HCT116 (cell line): ENCODE data around the gene ATF7. TPM values are rescaled to one million over a fixed set of nuclear protein-coding genes. Genes with fewer than 3 reads are reported as not detected.

Source experiments
- ATAC-seq: fragments of 200-7000 bp; cut with Tn5 transposase; 2 replicates; pipeline ENCODE4 v1.9.1; 2020; ENCODE audit warnings: mild to moderate bottlenecking, moderate library complexity
- BruUV-seq: library from RNA; stranded (reverse); fragments of 400-500 nt; replicated peaks from 2 replicates; lab custom pipeline; 2021; lab: Mats Ljungman, UMichigan
- CTCF ChIA-PET: fragments of 300-600 bp; sonication (Branson Sonifier 250); formaldehyde crosslinking; loops from one replicate; lab custom pipeline; 2021; ENCODE audit warnings: antibody characterized with exemption; lab: Charles Lee
- POLR2A ChIA-PET: fragments of 300-600, 350-600 bp; sonication (Branson Sonifier 250); formaldehyde crosslinking; loops from one replicate; lab custom pipeline; 2021; ENCODE audit warnings: antibody characterized with exemption; lab: Charles Lee
- RAD21 ChIA-PET, 2 experiments: fragments of 300-600 bp; sonication (Branson Sonifier 250); formaldehyde crosslinking; loops; one replicate each; lab custom pipeline; 2023; ENCODE audit warnings: low total read pairs in 2 of 2; ENCODE audit not compliant: uncharacterized antibody in 2 of 2, unreplicated experiment in 2 of 2, low non-redundant PET in 1 of 2; lab: Charles Lee
- DNase-seq: peaks from one replicate; pipeline ENCODE4 v3.0.0-alpha.2; 2010; ENCODE audit warnings: low read depth, low spot score
- H2AFZ ChIP-seq: fragments of 200-600 bp; shearing (Covaris generic), sonication (generic); 2 replicates; pipeline ENCODE4 v1.6.1; 2017; ENCODE audit warnings: low read depth, mixed run types, mixed read lengths, antibody characterized with exemption, low read length; ENCODE audit not compliant: poor library complexity, severe bottlenecking
- H3K27ac ChIP-seq: 2 replicates; pipeline ENCODE4 v1.5.1; 2012; ENCODE audit warnings: low read depth, low read length
- H3K27me3 ChIP-seq: fragments of 200-600 bp; sonication (generic); 2 replicates; pipeline ENCODE4 v1.6.1; 2016; ENCODE audit warnings: mixed run types, low read length, mixed read lengths; ENCODE audit not compliant: insufficient read depth
- H3K36me3 ChIP-seq, 2 experiments: fragments of 200-500 bp in 1 of 2; fragments of 200-600 bp in 1 of 2; sonication (Bioruptor generic) in 1 of 2; sonication (generic) in 1 of 2; 2 replicates each; pipeline versions ENCODE4 v1.5.1 to v1.6.1; 2014 to 2016; ENCODE audit warnings: low read length in 2 of 2, inconsistent platforms in 1 of 2, mixed read lengths in 1 of 2, mixed run types in 1 of 2; ENCODE audit not compliant: insufficient read depth in 2 of 2, control insufficient read depth in 1 of 2
- H3K4me1 ChIP-seq, 2 experiments: fragments of 200-600 bp in 1 of 2; sonication (generic) in 1 of 2; 2 replicates each; pipeline versions ENCODE4 v1.5.1 to v1.6.1; 2012 to 2017; ENCODE audit warnings: low read length in 2 of 2, inconsistent platforms in 1 of 2, mild to moderate bottlenecking in 1 of 2, mixed read lengths in 1 of 2, mixed run types in 1 of 2, moderate library complexity in 1 of 2; ENCODE audit not compliant: insufficient read depth in 2 of 2, control insufficient read depth in 1 of 2
- H3K4me2 ChIP-seq: fragments of 200-600 bp; sonication (generic); 2 replicates; pipeline ENCODE4 v1.6.1; 2017; ENCODE audit warnings: mixed run types, low read length, mixed read lengths
- H3K4me3 ChIP-seq, 2 experiments: fragments of 200-600 bp in 1 of 2; sonication (generic) in 1 of 2; replicated peaks in 1 of 2; 2 replicates each; pipeline ENCODE4 v1.5.1; 2011 to 2016; ENCODE audit warnings: low read length in 2 of 2, control low read depth in 1 of 2, low read depth in 1 of 2, mild to moderate bottlenecking in 1 of 2, mixed read lengths in 1 of 2, mixed run types in 1 of 2
- H3K79me2 ChIP-seq: fragments of 200-600 bp; sonication (generic); 2 replicates; pipeline ENCODE4 v1.6.1; 2017; ENCODE audit warnings: mild to moderate bottlenecking, mixed run types, low read length, moderate library complexity, mixed read lengths; ENCODE audit not compliant: insufficient read depth
- H3K9ac ChIP-seq: fragments of 200-600 bp; sonication (generic); 2 replicates; pipeline ENCODE4 v1.6.1; 2016; ENCODE audit warnings: low read length, mixed read lengths
- H3K9me2 ChIP-seq: fragments of 200-600 bp; sonication (generic), shearing (Covaris generic); 2 replicates; pipeline ENCODE4 v1.6.1; 2017; ENCODE audit warnings: mixed run types, mild to moderate bottlenecking, moderate library complexity; ENCODE audit not compliant: insufficient read depth
- H3K9me3 ChIP-seq, 2 experiments: fragments of 200-500 bp in 1 of 2; fragments of 200-600 bp in 1 of 2; sonication (Bioruptor generic) in 1 of 2; sonication (generic) in 1 of 2; 2 replicates each; pipeline ENCODE4 v1.6.1; 2014 to 2017; ENCODE audit warnings: low read length in 2 of 2, mixed read lengths in 2 of 2, inconsistent platforms in 1 of 2, low read depth in 1 of 2, mild to moderate bottlenecking in 1 of 2, mixed run types in 1 of 2, moderate library complexity in 1 of 2; ENCODE audit not compliant: control insufficient read depth in 1 of 2, insufficient read depth in 1 of 2
- H4K20me1 ChIP-seq: fragments of 200-600 bp; sonication (generic), shearing (Covaris generic); 2 replicates; pipeline ENCODE4 v1.6.1; 2017; ENCODE audit warnings: mixed run types, mild to moderate bottlenecking, moderate library complexity; ENCODE audit not compliant: insufficient read depth
- ATF3 ChIP-seq: IDR thresholded peaks from 2 replicates; pipeline ENCODE4 v1.6.1; 2012
- CTCF ChIP-seq, 3 experiments: fragments of 200-600 bp in 1 of 3; sonication (generic) in 1 of 3; IDR thresholded peaks in 2 of 3; conservative IDR thresholded peaks in 1 of 3; 2 replicates each; pipeline ENCODE4 v1.5.1; 2012 to 2017; ENCODE audit warnings: low read depth in 2 of 3, low read length in 2 of 3, antibody characterized with exemption in 1 of 3, borderline replicate concordance in 1 of 3, control low read depth in 1 of 3, mild to moderate bottlenecking in 1 of 3, mixed read lengths in 1 of 3, mixed run types in 1 of 3, moderate library complexity in 1 of 3; ENCODE audit not compliant: insufficient read depth in 1 of 3
- EGR1 ChIP-seq: IDR thresholded peaks from 2 replicates; pipeline ENCODE4 v1.6.1; 2012; ENCODE audit warnings: low read depth
- ELF1 ChIP-seq: IDR thresholded peaks from 2 replicates; pipeline ENCODE4 v1.6.1; 2012; ENCODE audit warnings: low read depth, borderline replicate concordance
- EZH2phosphoT487 ChIP-seq: fragments of 200-600 bp; IDR thresholded peaks from 2 replicates; pipeline ENCODE4 v1.6.1; 2018; ENCODE audit warnings: antibody characterized with exemption, borderline replicate concordance
- FOSL1 ChIP-seq: IDR thresholded peaks from 2 replicates; pipeline ENCODE4 v1.6.1; 2012; ENCODE audit warnings: low read depth
- JUND ChIP-seq: IDR thresholded peaks from 2 replicates; pipeline ENCODE4 v1.6.1; 2012
- MAX ChIP-seq: IDR thresholded peaks from 2 replicates; pipeline ENCODE4 v1.6.1; 2012
- RAD21 ChIP-seq: IDR thresholded peaks from 2 replicates; pipeline ENCODE4 v1.6.1; 2012; ENCODE audit warnings: low read depth, mild to moderate bottlenecking
- REST ChIP-seq: IDR thresholded peaks from 2 replicates; pipeline ENCODE4 v1.6.1; 2012; ENCODE audit warnings: low read depth
- SRF ChIP-seq: IDR thresholded peaks from 2 replicates; pipeline ENCODE4 v1.6.1; 2012; ENCODE audit warnings: low read depth
- TCF7L2 ChIP-seq: IDR thresholded peaks from 2 replicates; pipeline ENCODE4 v1.7.0; 2011; ENCODE audit warnings: borderline replicate concordance, inconsistent platforms; ENCODE audit not compliant: insufficient read depth, insufficient read length; ENCODE audit errors: extremely low read depth
- ZFX ChIP-seq: fragments of 450-650 bp; IDR thresholded peaks from 2 replicates; pipeline ENCODE4 v1.6.1; 2017
- ZNF274 ChIP-seq: fragments of 200-500 bp; sonication (Bioruptor generic); IDR thresholded peaks from 2 replicates; pipeline ENCODE4 v1.6.1; 2014; ENCODE audit warnings: mild to moderate bottlenecking, low read depth, low read length, inconsistent platforms
- intact Hi-C: fragments of 100-400 bp; cut with micrococcal nuclease; formaldehyde crosslinking; loops from 2 replicates; pipeline ENCODE4 v1.10.0; 2022
- total RNA-seq: library from RNA; stranded (reverse); gene quantifications from one replicate; pipeline ENCODE4 v1.2.1, GENCODE V29; 2021; ENCODE audit not compliant: unreplicated experiment

ATF7 gene
- total RNA-seq, 1 experiment from 2014 or later: 24.0 TPM

- Histone ChIP-seq H3K9me3 (no peaks in the 10 kb centered on the region), H3K36me3 (no peaks in the 10 kb centered on the region), H3K4me3 (no peak overlapping the region), H3K27me3 (no peaks in the 10 kb centered on the region), H3K4me1 (no peaks in the 10 kb centered on the region), H3K9ac (no peak overlapping the region), H4K20me1 (no peaks in the 10 kb centered on the region), H3K27ac (no peak overlapping the region), H2AFZ (no peak overlapping the region), H3K79me2 (no peaks in the 10 kb centered on the region), H3K9me2 (no peaks in the 10 kb centered on the region), H3K4me2 (no peak overlapping the region)
- DNase-seq: no peak
- ChIA-PET CTCF (no interaction called here), RAD21 (no interaction called here), POLR2A (no interaction called here)
- ATAC-seq: no peak
- intact Hi-C loops: no loop called here
- no TSS peak for BruUV-seq
- TF ChIP-seq TCF7L2: no peak
- TF ChIP-seq FOSL1: no peak
- TF ChIP-seq EGR1: no peak
- no peak for TF ChIP-seq ATF3
- no peak for TF ChIP-seq ZFX
- TF ChIP-seq MAX: no peak
- TF ChIP-seq CTCF (IDR thresholded peaks at IDR 0.05 in 2 of 3, conservative IDR thresholded peaks at IDR 0.05 in 1 of 3; ENCODE audit: borderline replicate concordance in 1 of 3, insufficient read depth in 1 of 3, low read depth in 2 of 3, low read length in 2 of 3): no peak
- no peak for TF ChIP-seq ELF1
- no peak for TF ChIP-seq JUND
- TF ChIP-seq RAD21: no peak
- no peak for TF ChIP-seq EZH2phosphoT487
- no peak for TF ChIP-seq ZNF274
- TF ChIP-seq SRF: no peak
- no peak for TF ChIP-seq REST
- TF ChIP-seq, all 23 proteins: peak for 0
Observed at GRCh38 chr12:53644133-53644532, 18.0 kb upstream of the ATF7 start.
